ENCODE data around the gene EXTL2. TPM values are rescaled to one million over a fixed set of nuclear protein-coding genes. Genes with fewer than 3 reads are reported as not detected.

Gene EXTL2
- total RNA-seq, 1 experiment from 2014 or later = 24.1 TPM

GRCh38 chr1:100902365-100902764, 7.7 kb upstream of the EXTL2 start:
- DNase-seq (ENCODE audit: low spot score) = no peak
- no TSS peak for BruUV-seq (replicated peaks)
- Histone ChIP-seq H3K4me1 (ENCODE audit: insufficient read depth, low read length, poor library complexity, severe bottlenecking) (peaks cover 3% of the 10 kb centered on the region), H3K36me3 (ENCODE audit: insufficient read depth, low read length, poor library complexity, severe bottlenecking) (peaks cover 24% of the 10 kb centered on the region), H3K27me3 (replicated peaks; ENCODE audit: insufficient read depth, low read depth, low read length, poor library complexity) (no peaks in the 10 kb centered on the region), H3K9me3 (ENCODE audit: low read depth, low read length, poor library complexity, severe bottlenecking) (no peaks in the 10 kb centered on the region), H3K4me3 (ENCODE audit: low read depth, low read length, poor library complexity, severe bottlenecking) (no peak overlapping the region), H3K27ac (ENCODE audit: low read depth, low read length, poor library complexity, severe bottlenecking) (no peak overlapping the region)
- ChIA-PET POLR2A (ENCODE audit: low non-redundant PET) (no interaction called here), CTCF (no interaction called here)
- no peak for TF ChIP-seq EZH2 (IDR thresholded peaks at IDR 0.05; ENCODE audit: borderline replicate concordance, low read depth, low read length, poor library complexity, severe bottlenecking)
- TF ChIP-seq, protein P1, sequence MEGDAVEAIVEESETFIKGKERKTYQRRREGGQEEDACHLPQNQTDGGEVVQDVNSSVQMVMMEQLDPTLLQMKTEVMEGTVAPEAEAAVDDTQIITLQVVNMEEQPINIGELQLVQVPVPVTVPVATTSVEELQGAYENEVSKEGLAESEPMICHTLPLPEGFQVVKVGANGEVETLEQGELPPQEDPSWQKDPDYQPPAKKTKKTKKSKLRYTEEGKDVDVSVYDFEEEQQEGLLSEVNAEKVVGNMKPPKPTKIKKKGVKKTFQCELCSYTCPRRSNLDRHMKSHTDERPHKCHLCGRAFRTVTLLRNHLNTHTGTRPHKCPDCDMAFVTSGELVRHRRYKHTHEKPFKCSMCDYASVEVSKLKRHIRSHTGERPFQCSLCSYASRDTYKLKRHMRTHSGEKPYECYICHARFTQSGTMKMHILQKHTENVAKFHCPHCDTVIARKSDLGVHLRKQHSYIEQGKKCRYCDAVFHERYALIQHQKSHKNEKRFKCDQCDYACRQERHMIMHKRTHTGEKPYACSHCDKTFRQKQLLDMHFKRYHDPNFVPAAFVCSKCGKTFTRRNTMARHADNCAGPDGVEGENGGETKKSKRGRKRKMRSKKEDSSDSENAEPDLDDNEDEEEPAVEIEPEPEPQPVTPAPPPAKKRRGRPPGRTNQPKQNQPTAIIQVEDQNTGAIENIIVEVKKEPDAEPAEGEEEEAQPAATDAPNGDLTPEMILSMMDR (conservative IDR thresholded peaks at IDR 0.05; ENCODE audit: low read depth, low read length) = no peak
- intact Hi-C loops (cut with micrococcal nuclease; ENCODE audit: unreplicated experiment) = loop anchor here (5.0 kb wide), 1 partner anchor 50 kb away; no protein-coding TSS in a partner anchor

GRCh38 chr1:100896481-100896982, 1.9 kb upstream of the EXTL2 start:
- H3K27me3 ChIP-seq (replicated peaks; ENCODE audit: insufficient read depth, low read depth, low read length, poor library complexity) = no peaks in the 10 kb centered on the region
- H3K27ac ChIP-seq (ENCODE audit: low read depth, low read length, poor library complexity, severe bottlenecking) = peak overlapping the region; percentile 87
- intact Hi-C loops (cut with micrococcal nuclease; ENCODE audit: unreplicated experiment) = no loop called here
- H3K9me3 ChIP-seq (ENCODE audit: low read depth, low read length, poor library complexity, severe bottlenecking) = no peaks in the 10 kb centered on the region
- no peak for TF ChIP-seq EZH2 (IDR thresholded peaks at IDR 0.05; ENCODE audit: borderline replicate concordance, low read depth, low read length, poor library complexity, severe bottlenecking)
- TF ChIP-seq, protein P1 (conservative IDR thresholded peaks at IDR 0.05; ENCODE audit: low read depth, low read length) = no peak
- H3K36me3 ChIP-seq (ENCODE audit: insufficient read depth, low read length, poor library complexity, severe bottlenecking) = peaks cover 23% of the 10 kb centered on the region
- peak overlapping the region; percentile 82 for H3K4me3 ChIP-seq (ENCODE audit: low read depth, low read length, poor library complexity, severe bottlenecking)
- ChIA-PET CTCF (no interaction called here), POLR2A (ENCODE audit: low non-redundant PET) (interaction anchor here (0.6 kb wide), 1 partner anchor 536 kb away, joined by 4 read pairs; no protein-coding TSS in a partner anchor)
- no TSS peak for BruUV-seq (replicated peaks)
- DNase-seq (ENCODE audit: low spot score) = peak; percentile 45
- H3K4me1 ChIP-seq (ENCODE audit: insufficient read depth, low read length, poor library complexity, severe bottlenecking) = peaks cover 19% of the 10 kb centered on the region

- Histone ChIP-seq H3K4me1 (ENCODE audit: insufficient read depth, low read length, poor library complexity, severe bottlenecking) (peaks cover 19% of the 10 kb centered on the region), H3K27ac (ENCODE audit: low read depth, low read length, poor library complexity, severe bottlenecking) (peak within 1 kb of the TSS; percentile 87), H3K27me3 (replicated peaks; ENCODE audit: insufficient read depth, low read depth, low read length, poor library complexity) (no peaks in the 10 kb centered on the region), H3K4me3 (ENCODE audit: low read depth, low read length, poor library complexity, severe bottlenecking) (peak within 1 kb of the TSS; percentile 82), H3K9me3 (ENCODE audit: low read depth, low read length, poor library complexity, severe bottlenecking) (no peaks in the 10 kb centered on the region), H3K36me3 (ENCODE audit: insufficient read depth, low read length, poor library complexity, severe bottlenecking) (peaks cover 20% of the 10 kb centered on the region)
- intact Hi-C loops (cut with micrococcal nuclease; ENCODE audit: unreplicated experiment) = no loop called here
- TF ChIP-seq, protein P1 (conservative IDR thresholded peaks at IDR 0.05; ENCODE audit: low read depth, low read length) = no peak
- no peak for TF ChIP-seq EZH2 (IDR thresholded peaks at IDR 0.05; ENCODE audit: borderline replicate concordance, low read depth, low read length, poor library complexity, severe bottlenecking)
- peak; percentile 94 for DNase-seq (ENCODE audit: low spot score)
- CTCF ChIA-PET = no interaction called here
- POLR2A ChIA-PET (ENCODE audit: low non-redundant PET) = no interaction called here
- BruUV-seq (replicated peaks) = no TSS peak
Observed at GRCh38 chr1:100895540-100896480, 1.2 kb upstream of the EXTL2 start, which contains the start of gene SLC30A7. SLC30A7 (plus strand) TSS chr1:100896090; CDS start chr1:100896263, 173 bp downstream.

Data from A673 (cell line).